C1 segment of cervical spinal cord (tissue), 14 donors: ENCODE measurements around the gene CXCR5.

Source experiments
- DNase-seq, 14 donors: peaks; one replicate each; lab custom pipeline; 2025; lab: John Stamatoyannopoulos, UW

Gene CXCR5

DNA sequence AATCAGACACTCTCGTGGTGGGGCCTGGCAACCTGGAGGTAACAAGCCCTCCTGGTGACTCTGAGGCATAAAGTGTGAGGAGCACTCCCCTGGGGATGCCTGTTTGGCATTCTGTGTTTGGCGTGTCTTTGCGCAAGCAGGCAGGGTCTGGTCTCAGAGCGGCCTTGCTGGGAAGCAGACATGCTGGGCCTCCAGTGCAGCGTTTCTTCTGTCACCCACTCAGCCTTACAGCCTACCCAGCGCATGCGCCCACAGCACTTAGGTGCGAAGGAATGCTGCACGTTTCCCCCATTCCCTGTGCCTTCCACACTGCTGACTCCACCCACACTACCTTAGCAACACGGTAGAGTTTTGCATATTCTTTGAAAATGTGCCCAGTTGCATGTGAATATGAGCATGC is 7.4 kb upstream of the CXCR5 start:
- DNase-seq, result no peak

GRCh38 chr11:118877487-118878162 is 6.1 kb upstream of the CXCR5 start:
- no peak for DNase-seq

DNA sequence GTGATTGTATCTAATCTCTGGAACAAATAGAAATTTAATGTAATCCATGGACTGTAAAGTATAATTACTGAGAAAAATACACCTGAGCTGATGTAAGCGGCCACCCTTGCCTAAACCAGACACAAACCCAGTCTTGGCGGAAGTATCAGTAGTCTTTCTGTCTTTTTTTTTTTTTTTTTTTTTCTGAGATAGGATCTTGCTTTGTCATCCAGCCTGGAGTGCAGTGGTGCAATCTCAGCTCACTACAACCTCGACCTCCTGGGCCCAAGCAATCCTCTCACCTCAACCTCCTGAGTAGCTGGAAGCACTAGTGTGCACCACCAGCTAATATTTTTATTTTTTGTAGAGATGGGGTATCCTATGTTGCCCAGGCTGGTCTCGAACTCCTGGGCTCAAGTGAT is 5.5 kb upstream of the CXCR5 start:
- DNase-seq, result no peak

DNA sequence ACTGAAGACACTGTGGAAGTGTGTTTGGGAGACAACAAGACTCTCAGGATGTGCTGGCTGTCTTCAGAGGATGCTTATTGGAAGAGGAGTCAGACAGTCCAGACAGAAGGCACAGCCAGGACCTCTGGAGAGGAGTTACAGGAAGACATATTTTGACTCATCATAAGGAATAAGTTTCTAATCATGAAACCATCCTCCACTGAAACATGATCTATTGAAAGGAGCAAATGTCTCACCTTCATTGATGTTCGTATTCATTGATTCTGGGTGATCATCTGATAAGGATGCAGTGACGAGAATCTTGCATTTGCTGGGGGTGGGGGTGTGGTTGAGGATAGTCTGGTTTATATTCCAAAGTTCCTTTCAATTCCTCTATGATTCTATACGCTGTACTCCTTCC is 2.5 kb upstream of the CXCR5 start:
- no peak for DNase-seq

DNA sequence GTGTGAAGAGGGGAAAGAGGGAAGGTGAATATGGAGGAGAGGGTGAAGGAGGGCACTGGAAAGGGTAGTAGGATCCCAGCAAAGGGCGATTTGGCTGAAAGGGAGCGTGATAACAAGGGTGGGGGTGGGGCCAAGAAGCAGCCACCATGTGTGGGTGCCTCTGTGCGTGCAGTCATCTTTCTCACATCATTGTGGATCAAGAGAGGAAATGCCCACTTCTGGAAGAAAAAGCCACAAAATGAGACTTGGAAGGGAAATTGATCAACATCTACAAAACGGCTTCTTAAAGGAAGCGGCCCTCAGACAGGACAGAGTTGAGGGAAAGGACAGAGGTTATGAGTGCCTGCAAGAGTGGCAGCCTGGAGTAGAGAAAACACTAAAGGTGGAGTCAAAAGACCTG is 1.2 kb upstream of the CXCR5 start:
- DNase-seq, result no peak

DNA sequence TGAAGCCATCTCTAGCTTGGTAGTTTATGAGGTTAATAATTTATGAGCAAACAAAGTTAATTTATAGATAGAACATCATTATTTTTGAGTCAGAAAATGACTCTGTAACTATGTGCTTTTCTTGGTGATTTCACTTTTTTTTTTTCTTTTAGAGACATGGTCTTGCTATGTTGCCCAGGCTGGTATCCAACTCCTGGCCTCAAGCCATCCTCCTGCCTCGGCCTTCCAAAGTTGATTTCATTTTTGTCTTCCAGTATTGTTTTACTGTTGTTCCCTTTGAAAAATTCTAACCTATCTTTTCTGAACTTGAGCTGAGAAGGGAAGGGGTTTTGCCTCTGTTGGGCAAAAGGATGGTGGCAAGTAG is 706 bp upstream of the CXCR5 start:
- DNase-seq, result no peak

DNA sequence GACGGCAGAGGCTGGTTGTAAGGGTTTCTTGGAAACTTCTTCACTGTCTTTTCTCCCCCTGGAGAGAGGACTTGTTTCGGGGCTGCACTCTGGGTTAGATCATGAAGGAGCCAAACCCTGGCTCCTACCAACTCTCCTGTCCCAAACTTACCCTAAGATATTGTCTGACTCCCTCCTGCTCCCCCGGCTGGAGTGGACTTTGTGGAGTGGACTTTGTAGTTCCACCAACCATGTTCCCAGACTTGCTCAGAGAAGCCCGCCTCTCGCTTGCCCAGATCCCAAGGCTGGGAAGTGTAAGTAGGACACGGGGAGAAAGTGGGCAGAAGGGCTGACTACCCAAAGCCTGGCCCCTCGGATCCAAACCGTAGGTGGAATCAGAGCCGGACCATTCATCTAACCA is 1.2 kb downstream of the CXCR5 start:
- DNase-seq, result no peak

GRCh38 chr11:118885319-118885718 is 1.6 kb downstream of the CXCR5 start:
- no peak for DNase-seq

GRCh38 chr11:118885831-118886565 is 2.3 kb downstream of the CXCR5 start:
- no peak for DNase-seq

DNA sequence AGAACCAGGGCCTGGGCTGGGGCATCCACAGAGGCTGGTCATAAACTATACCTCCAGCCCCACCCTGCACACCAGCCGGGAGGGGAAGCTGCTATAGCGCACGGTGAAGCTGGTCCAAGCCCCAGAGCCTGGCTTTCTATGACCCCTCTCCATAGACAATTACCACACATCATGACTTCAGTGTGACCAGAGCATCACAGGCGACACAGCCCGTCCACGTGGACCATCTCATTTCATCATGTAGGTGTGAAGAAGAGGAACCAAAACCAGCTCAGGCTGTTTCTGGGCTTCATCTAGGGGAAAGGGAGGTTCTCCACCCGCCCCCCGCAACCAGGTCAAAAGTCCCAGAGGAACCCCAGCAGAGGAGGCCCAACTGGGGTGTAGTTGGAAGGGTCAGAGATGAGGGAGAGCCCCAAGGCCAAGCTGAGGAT is 3.0 kb downstream of the CXCR5 start:
- DNase-seq, result peak in 1 of 14 donors; percentile 27

DNA sequence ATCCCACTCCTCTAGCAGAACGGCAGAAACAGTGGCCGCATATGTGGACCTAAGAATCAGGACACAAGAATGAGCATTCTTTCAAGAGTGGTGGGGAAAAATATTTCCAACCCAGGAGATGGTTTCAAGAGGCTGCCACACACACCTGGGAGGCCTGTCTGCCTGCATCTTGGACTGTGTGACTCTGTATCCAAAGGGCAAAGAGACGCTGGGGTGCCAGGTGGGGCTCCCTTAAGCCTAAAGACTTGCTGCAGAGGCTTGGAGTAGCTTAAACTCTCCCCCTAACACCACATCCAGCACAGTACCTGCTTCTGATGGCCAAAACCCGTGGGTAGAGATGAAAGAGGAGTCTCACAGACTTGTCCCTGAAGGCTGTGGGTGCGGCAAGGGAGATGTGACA is 3.5 kb downstream of the CXCR5 start:
- DNase-seq, result no peak

GRCh38 chr11:118888398-118888797 is 4.7 kb downstream of the CXCR5 start:
- DNase-seq, result no peak

DNA sequence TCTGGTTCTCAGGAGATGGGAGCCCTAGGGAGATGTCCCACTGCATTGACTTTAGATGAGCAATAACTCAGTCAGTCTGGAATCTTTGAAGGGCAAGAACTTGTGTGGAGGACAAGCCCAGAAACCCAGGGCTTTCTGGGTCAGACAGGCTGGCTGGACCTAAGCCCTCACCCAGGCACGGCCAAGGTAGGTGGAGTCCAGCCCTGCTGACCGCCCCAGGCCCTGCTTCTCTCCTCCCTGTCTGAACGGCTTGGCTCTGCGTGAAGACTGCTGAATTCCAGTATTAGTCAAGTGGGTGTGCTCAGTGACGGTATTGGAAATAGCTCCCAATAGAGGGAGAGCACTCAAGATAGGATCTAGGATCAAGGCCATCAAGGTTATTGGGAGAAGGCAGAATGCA is 6.1 kb downstream of the CXCR5 start:
- peak in 5 of 14 donors; percentile 21 to 73 (median 40) for DNase-seq

GRCh38 chr11:118892514-118892913 is 8.8 kb downstream of the CXCR5 start:
- DNase-seq, result no peak

DNA sequence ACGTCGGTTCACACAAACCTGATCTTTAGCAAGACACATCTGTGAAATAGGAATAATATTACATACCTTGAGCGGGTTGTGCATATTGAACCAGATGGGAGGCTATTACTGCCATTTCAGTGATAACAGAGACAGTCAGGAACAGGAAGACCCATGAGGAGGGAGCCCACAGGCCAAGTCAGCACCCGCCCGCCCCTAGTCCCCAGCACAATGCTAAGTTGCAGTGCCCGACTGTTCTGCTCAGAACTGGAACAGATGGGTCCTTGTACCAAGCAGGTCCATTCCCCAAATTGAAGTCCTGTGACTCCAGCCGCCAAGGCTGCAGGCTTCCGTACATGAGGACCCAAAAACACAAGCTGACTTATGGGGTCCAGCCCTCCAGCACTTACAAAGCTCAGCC is 9.3 kb downstream of the CXCR5 start:
- no peak for DNase-seq

- no peak for DNase-seq
Measured at GRCh38 chr11:118893662-118894061, 10.0 kb downstream of the CXCR5 start.

GRCh38 chr11:118894192-118894591 is 10.5 kb downstream of the CXCR5 start:
- no peak for DNase-seq

DNA sequence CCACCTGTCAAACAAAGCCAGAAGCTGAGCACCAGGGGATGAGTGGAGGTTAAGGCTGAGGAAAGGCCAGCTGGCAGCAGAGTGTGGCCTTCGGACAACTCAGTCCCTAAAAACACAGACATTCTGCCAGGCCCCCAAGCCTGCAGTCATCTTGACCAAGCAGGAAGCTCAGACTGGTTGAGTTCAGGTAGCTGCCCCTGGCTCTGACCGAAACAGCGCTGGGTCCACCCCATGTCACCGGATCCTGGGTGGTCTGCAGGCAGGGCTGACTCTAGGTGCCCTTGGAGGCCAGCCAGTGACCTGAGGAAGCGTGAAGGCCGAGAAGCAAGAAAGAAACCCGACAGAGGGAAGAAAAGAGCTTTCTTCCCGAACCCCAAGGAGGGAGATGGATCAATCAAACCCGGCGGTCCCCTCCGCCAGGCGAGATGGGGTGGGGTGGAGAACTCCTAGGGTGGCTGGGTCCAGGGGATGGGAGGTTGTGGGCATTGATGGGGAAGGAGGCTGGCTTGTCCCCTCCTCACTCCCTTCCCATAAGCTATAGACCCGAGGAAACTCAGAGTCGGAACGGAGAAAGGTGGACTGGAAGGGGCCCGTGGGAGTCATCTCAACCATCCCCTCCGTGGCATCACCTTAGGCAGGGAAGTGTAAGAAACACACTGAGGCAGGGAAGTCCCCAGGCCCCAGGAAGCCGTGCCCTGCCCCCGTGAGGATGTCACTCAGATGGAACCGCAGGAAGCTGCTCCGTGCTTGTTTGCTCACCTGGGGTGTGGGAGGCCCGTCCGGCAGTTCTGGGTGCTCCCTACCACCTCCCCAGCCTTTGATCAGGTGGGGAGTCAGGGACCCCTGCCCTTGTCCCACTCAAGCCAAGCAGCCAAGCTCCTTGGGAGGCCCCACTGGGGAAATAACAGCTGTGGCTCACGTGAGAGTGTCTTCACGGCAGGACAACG is 11.7 kb downstream of the CXCR5 start:
- DNase-seq, result no peak

DNA sequence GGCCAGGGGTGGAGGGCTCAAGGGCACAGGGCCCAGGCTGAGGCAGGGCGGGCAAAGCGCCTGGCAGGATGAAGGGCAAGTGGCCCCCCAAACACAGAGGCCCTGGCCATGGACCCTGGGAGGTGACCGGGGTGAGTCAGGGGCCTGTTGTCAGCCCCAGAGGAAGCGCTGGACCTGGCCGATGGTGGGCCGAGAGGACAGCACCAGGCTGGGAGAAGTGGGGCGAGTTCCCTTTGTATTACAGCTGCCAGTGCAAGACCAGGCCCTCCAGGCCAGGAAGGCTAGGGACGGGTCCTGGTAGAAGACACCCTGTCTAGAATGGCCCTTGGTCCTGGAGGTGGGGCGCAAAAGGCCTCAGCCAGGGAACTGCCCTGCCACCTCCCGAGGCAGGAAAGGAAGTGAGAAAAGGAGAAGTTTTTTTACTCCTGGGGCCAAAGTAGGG is 12.8 kb downstream of the CXCR5 start:
- DNase-seq, result no peak

DNA sequence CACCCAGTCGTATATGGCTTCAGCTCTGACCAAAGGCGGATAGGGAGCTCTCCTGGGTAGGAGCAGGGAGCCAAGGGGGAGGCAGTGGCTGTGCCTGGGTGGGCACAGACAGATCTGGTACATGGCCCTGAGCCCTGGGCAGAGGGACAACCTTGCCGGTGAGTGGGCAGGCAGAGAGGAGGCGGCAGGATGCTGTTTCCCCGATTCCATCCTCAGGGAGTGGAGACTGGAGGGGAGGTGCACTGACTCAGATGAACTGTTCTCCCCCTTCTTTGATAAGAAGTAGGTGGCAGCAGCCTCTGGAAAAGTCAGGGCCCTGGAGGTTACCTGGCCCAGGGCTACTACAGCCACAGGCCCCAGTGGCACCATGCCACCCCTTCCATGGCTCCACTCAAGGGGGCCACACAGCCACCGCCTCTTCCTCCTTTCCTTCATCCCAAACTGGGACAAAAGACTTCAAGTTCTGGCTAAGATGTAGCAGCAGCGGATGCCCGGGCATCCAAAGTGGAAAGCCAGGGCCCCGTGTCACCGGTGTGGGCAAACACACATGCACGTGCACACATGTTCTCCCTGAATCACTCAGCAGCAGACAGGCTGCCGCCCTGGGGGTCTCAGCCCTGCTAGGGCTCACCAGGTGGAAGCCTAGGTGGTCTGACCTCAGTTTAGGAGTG is 13.4 kb downstream of the CXCR5 start:
- DNase-seq, result no peak

DNA sequence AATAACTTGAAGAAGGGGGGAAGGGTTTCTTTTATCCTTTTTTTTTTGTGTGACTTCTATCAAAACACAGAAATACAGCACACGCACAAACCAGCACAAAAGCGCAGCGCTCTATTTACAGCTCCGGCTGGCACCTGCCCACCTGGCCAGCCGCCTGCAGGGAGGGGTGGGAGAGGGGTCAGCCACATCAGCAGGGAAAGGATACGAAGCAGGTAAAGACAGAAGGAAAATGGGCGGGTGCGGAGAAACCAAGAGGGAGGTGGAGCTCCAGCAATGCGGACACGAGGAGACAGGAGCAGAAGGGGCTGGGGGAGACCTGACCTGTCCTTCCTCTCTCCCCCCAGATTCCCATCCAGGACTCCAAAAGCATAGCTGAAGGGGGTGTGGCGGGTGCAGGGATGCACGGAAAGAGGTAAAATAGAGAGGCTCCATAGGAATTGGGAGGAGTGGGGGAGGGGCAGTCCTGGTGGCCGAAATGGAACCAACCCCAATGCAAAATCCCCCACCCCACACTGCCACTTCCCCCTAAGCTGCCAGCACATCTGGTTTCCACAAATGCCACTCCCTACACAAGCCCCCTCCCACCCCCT is 14.1 kb downstream of the CXCR5 start:
- no peak for DNase-seq
